T1000 (cell line): Measurements from ENCODE around the gene CHURC1.

Experiments
- DNase-seq: peaks from one replicate; lab custom pipeline; 2025; ENCODE audit warnings: mixed read lengths; lab: John Stamatoyannopoulos, UW

Gene CHURC1

GRCh38 chr14:64956697-64957406 lies 42.6 kb downstream of the CHURC1 start:
- no peak for DNase-seq

GRCh38 chr14:64958201-64958600 lies 43.9 kb downstream of the CHURC1 start:
- DNase-seq: no peak

GRCh38 chr14:64958743-64959142 lies 44.5 kb downstream of the CHURC1 start:
- DNase-seq: no peak

- DNase-seq: no peak
These were observed 46.6 kb downstream of the CHURC1 start for GRCh38 chr14:64960762-64961276.

GRCh38 chr14:64963611-64964010 lies 49.4 kb downstream of the CHURC1 start:
- no peak for DNase-seq

GRCh38 chr14:64965356-64966000 lies 51.2 kb downstream of the CHURC1 start:
- DNase-seq: no peak

GRCh38 chr14:64966976-64967375 lies 52.7 kb downstream of the CHURC1 start:
- no peak for DNase-seq

GRCh38 chr14:64968167-64968566 lies 53.9 kb downstream of the CHURC1 start:
- DNase-seq: no peak

- DNase-seq: no peak
These were observed 54.4 kb downstream of the CHURC1 start for GRCh38 chr14:64968651-64969050.

- no peak for DNase-seq
These were observed 55.8 kb downstream of the CHURC1 start for GRCh38 chr14:64970041-64970440.

GRCh38 chr14:64970776-64971477 lies 56.7 kb downstream of the CHURC1 start:
- DNase-seq: no peak

GRCh38 chr14:64971491-64971942 lies 57.3 kb downstream of the CHURC1 start:
- no peak for DNase-seq

- DNase-seq: peak; percentile 17
These were observed 57.9 kb downstream of the CHURC1 start, which contains the start of gene RAB15 for GRCh38 chr14:64971943-64972791. RAB15 (minus strand) TSS chr14:64972336; CDS start chr14:64972076, 260 bp downstream.

GRCh38 chr14:64973026-64973442 lies 58.8 kb downstream of the CHURC1 start:
- no peak for DNase-seq

- no peak for DNase-seq
These were observed 59.6 kb downstream of the CHURC1 start for GRCh38 chr14:64973826-64974225.

GRCh38 chr14:64974563-64974962 lies 60.3 kb downstream of the CHURC1 start:
- no peak for DNase-seq

- no peak for DNase-seq
These were observed 65.2 kb downstream of the CHURC1 start for GRCh38 chr14:64979336-64980074.

- DNase-seq: no peak
These were observed 69.4 kb downstream of the CHURC1 start for GRCh38 chr14:64983439-64984310.
